Activated CD4-positive, CD25-positive, alpha-beta regulatory T cell (primary cell): ENCODE data around the gene RXRA.

Experiments
- DNase-seq, 4 experiments: peaks; one replicate each; lab custom pipeline; 2025; lab: John Stamatoyannopoulos, UW

Gene RXRA

DNA sequence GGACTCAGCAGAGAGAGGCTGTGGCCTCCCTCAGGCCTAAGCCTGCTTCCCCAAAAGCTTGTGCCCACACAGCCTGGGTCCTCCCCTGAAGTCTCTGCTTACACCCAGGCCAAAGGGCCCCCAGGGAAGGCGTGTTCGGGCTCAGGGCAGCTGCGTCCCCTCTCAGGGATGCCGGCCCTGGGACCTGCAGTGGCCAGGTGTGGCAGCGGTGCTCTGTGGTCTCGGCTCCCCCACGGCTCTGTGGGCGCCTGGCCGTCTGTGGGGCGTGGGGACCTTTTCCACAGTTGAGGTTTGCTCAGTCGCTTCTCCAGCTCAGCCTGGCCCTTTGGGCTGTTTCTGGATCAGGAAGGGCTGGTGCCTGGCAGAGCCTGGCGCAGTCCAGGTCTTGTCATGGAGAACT lies 75.9 kb downstream of the RXRA start:
- no peak for DNase-seq

DNA sequence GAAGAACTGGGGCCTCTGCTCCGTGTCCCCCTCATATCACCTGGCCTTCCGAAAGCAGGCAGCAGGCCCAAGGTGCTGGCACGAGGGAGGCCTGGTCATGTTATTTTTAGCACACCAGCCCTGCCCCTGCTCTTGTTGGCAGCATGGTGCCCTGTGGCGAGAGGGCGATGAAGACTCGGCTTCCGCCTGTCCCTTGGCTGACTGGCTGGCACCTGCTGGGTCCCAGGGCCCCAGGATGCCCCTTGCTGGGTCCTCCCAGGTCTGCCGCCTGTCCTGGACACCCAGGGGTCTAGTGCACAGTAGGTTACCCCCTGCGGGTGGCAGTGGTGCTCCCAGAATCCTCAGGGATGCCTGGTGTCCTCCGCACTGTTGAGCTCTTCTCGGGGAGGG lies 77.0 kb downstream of the RXRA start:
- DNase-seq = no peak

DNA sequence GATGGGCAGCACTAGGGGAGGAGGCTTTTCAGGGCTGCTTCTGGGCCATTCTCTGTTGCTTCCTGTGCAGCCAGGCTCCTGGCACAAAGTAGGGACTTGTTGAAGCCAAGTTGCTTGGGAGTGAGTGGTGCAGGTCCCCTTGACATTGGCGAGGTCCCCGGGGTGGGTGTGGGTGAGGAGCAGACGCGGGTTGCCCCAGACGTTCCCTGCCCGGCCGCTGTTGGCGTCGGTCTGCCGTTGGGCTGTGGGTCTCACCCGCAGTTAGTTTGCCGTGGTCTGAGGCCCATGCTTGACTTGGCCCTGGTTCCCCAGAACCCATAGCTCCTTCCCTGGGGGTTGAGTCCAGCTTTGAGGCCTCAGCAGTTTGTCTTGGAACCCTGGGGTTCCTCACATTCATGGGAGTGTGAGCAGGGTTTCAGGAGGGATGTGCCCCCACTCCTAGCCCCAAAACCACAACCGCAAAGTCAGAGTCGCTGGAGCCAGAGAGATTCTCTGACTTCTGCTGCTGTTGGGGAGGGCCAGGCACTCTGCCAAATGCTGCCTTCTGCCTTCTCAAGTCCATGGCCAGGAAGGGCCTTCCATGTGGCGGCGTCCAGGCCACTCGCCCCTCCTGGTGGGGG lies 77.5 kb downstream of the RXRA start:
- no peak for DNase-seq

DNA sequence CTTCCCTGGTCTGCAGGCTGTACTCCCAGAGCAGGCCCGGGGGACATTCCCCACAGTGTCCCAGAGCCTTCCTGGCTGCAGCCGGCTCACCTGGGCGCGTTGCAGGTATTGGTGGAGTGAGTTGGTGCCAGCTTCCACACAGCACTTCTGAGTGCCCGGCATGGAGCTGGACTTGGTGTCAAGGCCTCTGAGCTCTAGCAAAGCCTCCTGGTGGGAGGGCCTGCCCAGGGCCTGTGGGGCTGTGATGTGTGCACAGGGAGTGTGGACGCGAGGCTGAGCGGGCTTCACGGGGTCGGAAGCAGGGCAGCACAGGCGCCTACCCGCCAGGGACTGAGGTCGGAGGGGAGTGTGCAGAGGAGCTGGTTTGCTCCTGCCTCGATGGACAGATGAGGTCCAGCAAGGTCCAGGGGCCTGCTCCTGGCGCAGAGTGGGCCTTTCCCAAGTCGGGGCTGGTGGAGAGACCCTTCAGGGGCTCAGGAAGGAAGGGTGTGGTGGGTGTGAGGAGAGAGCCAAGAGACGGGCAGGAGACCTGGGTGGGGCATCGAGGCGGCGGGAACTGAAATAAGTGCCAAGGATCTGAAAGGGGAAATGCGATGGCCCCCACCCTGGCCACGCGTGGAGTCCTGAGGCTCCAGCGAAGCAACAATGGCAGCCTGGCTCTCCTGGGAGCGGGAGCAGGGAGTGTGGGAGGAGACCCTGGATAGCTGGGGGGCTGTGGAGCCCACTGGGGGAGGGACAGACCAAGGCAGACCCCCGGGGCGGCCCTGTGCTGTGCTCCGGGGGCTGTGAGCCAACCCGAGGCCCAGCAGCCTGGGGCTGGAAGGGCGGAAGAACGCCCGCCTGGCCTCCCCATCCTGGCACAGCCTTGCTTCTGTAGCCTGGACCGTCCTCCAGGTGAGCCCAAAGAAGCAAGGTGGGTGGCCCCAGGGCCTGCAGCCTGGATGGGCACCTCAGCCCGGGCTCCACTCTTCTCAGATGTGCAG lies 78.4 kb downstream of the RXRA start:
- DNase-seq = no peak

DNA sequence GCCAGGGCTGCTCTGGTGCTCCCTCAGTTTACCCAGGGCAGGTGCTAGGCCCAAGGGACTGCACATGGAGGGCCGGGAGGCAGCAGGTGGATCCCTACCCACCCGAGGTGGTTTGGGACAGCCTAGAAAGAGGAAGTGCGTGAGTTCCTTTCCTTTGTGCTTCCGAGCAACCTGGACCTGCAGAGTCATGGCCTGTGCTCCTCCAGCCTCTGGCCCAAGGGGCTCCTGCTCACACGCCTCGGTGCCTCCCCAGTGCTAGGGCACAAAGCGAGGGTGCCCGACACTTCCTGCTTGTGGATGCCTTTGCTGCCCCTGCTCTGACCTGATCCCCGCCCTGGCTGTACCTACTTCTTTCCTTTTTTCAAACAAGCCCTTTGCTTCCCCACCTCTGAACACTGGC lies 79.3 kb downstream of the RXRA start:
- no peak for DNase-seq

DNA sequence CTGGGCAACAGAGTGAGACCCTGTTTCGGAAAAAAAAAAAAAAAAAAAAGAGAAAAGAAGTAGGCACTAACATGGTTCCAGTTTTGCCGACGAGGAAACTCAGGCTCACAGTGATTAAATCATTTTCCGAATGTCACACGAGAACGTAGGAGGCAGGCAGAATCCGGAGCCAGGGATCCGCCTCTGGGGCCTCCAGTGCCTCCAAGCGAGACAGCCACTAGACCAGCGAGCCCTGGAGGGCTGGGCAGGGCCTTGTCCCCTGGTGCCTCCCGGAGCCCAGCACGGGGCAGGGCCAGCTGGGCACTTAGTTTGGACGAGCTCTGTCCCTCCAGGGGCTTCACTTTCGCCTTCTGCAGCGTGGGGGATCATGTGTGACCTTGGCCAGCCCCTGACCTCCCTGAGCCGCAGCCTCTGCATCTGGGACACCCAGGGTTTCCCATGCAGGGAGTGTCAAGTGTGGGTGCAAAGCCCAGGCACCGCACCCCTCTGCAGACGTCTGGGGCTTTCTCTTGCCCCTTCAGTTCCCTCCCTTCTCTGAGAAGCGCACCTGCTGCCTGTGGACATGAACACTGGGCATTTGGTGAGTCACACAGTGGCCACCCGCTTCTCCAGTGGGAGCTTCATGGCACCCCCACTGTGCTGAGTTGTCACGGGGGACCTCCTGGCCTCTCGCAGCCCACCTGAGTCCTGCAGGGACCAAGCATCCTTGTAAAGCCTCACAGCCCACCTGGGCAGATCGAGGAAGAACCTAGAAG lies 80.3 kb downstream of the RXRA start:
- DNase-seq = no peak

DNA sequence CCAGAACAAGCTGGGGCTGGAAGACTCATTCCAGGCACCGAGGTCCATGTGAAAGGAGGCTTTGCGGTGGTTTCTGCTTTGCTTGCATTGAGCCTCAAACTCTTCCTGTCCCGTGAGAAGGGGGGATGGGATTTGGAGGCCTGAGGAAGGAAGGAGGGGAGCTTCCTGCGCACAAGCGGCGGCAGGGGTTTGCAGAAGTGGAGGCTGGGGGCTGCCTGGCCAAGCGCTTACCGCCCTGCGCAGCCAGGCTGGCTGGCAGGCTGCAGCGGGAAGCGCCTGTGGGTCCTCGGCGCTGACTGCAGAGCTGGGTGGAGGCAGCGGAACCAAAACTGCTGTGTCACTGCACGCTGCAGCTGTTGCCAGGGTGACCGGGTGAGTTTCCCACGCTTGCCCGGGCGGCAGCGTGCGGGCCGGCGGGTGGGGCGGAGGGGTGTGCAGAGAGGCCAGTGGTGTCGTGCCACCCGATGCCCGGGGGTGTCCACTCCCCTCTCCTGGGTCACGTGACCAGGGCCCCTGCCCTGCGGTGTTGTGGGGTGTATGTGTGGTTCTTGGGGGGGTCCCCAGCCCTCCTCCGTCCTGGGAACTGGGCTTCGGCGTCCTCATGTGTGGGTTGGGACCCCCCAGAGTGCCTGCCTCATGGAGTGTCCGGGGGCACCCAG lies 81.0 kb downstream of the RXRA start:
- peak; percentile 54 to 70 (median 62) for DNase-seq

DNA sequence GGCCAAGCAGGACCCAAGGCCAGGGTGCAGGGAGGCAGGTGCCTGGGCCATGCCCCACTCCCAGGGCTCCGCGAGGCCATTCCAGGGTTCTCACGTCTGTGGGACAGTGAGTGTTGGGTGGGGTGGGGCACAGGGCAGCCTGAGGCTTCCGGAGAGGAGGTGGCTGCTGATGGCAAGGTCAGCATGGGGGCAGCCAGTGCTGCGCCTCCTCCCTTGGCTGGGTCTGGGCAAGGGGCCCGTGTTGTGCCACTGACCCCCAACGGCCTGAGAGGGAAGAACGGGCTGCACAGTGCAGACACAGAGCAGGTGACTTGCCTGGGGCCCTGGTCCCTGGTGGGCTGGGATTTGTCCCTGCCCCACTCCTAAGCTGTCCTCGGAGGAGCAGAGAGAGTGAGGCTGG lies 82.1 kb downstream of the RXRA start:
- no peak for DNase-seq

DNA sequence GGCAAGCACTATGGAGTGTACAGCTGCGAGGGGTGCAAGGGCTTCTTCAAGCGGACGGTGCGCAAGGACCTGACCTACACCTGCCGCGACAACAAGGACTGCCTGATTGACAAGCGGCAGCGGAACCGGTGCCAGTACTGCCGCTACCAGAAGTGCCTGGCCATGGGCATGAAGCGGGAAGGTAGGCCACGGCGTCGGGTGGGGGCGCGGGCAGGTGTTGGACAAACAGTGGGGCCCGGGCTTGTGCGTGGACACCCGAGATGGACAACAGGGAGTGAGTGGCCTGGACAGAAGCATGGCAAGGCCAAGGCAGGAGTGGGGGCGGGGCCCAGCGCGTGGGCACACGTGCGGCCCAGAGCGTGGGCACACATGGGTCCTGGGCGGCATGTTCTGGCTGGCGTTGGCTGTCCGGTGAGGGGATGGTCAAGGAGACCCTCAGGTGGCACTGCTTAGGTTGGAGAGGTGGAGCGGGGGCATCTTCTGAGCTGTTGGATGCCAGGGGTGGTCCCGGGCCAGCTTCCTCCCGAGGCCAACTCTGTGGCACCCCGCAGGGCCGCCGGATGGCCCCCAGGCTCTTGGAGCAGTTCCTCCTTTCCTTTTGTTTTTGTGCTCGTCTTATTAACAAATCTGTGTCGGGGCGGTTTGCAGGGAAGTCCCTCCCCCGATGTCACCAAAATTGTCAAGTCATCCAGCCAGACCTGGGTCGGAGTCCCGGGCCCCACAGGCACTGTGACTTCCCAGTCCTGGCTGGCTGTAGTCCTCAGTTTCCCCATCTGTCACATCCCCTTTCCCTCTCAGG lies 82.9 kb downstream of the RXRA start:
- no peak for DNase-seq

DNA sequence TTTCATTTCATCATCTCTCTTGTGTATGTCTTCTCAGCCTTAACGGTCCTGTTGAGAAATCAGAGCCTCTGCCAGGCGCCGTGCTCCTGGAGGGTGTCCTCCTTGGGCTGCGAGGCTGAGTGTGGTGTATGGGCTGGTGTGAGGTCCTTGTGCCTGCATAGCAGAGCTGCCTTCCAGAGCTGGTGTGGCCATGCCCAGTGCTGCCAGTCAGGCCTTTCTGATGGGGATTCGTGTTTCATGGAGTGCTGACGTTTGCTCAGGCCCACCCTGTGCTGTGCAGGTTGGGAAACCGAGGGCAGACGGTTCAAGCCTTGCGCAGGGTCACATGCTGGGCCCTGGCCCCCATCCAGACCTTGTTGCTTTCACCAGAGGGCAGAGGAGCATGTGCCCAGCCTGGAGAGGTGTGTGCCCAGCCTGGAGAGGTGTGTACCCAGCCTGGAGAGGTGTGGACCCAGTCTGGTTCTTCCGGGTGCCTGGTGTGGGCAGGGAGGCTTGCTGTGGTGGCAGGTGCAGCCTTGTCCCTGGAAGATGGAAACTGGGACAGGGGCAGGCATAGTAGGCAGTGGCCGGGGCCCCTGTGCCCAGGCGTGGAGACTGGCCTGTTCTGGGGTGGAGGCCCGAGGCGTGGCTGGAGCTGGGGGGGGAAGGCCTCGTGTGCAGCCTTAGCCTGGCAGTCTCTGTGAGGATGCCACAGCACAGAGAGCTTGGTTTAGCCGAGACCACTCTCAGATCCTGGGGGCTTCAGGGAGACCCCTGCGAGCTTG lies 84.0 kb downstream of the RXRA start:
- no peak for DNase-seq

DNA sequence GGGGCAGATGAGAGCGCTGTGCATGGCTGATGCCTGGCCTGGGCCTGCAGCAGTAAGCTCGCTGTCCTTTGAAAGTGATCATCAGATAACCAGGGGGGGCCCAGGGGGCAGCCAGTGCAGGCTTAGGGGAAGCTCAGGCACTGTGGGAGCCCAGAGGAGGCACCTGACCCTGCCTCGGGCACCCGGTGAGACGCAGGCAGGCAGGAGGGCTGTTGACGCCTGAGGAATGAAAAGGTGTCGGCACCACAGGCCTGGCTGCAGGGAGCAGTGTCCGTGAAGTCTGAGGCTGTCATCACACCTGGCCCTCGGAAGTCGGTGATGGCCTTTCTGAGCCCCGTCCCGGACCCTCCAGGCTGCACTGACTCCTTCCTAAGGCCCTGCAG lies 84.6 kb downstream of the RXRA start:
- DNase-seq = no peak

DNA sequence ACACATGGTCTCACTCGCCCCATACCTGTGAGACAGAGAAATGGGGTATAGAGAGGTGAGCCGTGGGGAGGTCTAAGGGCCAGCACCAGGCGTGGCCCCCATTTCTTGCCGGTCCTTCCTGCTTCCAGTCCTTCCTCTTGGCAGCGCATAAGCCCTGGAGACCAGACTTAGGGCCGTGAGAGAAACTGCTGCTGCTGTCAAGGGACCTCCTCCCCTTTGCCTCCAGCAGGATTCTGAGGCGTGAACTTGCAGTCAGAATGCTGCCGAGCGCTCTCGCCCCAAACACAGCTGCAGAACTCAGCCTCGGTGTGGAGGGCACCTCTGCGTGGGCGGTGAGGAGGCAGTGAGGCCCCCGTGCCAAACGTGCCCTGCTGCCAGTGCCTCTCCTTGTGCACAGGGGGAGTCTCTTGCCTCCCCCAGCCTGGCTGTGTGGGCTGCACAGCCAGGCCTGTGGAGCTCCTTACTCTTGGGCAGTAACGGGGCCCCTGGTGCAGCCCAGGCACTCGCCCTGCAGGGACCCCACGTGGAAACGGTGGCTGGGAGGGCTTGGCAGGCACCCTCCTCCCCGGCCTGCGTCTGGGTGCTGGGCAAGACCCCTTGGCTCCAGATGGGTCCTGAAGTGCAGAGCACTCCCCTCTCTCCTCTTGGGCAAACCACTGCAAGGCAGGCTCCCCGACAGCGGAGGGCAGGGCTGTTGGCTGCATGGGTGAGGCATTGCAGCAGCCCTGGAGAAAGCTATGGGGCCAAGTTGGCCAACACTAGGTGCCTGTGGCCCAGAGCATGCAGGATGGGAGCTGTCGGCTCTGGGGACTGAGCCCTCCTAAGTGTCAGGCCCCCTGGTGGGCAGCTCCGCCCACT lies 85.4 kb downstream of the RXRA start:
- DNase-seq = no peak

DNA sequence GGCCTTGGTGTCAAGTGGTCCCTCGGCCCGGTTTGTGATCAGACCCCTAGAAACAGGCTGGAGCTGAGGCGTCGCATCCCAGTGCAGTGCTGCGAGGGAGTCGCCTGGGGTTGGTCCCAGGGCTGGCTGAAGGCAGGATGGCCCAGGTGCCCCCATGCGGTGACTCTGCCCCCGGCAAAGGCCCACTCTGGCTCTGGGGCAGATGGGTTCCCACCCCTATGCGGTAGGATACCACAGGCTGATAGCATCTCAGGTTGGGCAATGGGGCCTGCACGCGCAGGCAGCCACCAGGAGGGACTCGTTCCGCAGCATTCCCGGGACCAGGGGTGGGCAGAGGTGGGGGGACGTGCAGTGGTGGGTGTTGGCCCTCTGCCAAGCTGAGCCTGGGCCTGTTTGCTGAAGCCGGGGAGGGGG lies 86.0 kb downstream of the RXRA start:
- DNase-seq = no peak

DNA sequence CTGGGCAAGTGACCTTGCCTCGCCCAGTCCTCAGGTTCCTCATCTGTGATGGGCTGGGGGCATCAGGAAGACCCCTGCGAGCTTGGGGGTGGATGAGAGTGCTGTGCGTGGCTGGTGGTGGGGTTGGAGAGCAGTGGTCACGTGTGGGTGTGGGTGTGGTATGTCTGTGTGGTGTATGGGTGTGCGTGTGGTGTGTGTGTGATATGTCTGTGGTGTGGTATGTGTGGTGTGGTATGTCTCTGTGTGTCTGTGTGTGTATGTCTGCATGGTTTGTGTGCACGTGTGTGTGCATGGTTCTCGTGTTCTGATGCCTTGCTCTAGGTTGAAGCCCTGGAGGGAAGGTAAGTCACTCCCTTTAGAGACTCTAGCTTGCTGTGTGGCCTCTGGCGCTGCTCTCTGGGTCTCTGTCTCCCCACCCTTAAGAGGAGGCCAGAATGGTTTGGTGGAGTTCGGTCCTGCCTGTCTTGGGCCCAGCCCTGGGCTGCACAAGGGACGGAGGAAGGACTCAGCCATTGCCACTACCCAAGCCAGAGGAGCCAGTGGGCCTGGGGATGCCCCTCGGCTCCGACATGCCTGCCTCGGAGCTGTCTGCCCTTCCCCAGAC lies 87.0 kb downstream of the RXRA start:
- no peak for DNase-seq

DNA sequence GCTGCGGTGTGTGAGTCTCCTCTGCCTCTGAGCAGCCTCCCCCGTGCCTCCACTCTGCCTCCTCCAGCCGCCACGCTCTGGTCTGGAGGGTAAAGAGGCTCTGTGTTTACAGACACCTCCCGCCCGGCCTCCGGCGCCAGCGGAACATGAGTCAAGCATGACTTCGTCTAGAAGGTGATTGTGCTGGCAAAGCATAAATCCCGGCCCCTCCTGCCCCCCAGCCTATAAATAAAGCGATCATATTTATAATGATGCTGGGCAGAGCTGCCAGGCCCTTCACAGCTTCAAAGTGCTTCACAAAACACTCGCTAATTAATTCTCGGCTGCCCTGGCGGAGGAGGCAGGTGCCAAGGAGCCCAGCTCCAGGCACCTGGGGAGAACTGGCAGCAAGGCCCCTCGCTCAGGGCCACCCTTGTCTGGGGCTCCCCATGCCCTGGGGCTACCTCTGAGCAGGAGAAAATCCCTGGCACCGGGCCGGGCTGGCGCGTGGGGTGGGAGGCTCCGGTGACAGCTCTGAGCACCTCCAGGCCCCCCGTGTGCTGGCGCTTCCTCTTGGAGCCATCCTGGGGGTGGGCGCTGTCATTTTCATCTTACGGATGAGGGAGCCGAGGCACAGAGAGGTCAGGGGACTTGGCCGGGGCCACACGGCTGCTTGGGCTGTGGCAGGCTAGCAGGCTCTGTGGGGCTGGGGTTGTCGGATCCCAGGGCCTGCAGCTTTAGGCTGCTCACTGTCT lies 87.8 kb downstream of the RXRA start:
- no peak for DNase-seq

DNA sequence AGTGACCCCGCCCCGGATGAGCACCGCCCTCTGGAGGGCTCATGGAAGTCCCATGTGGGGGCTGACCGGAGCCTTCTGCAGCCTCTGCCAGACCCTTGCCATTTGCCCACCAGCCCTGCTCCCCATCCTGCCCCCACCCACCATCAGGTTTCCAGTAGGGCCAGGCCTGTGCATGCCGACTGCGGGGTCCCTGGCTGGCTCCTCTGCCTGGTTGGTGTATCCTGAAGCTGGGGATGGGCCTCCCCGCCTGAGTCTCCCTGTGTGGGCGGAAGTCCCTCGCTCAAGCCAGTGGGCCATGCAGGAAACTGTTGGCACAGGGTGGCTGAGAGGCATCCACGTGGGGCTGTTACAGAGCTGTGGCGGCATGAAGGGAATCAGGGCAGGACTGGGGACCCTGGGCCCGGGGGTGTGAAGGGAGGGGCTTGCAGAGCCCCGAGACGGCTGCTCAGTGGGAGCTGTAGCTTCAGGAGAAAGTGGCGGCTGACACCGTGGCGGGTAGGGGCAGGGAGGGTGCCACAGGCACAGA lies 88.7 kb downstream of the RXRA start:
- DNase-seq = no peak

DNA sequence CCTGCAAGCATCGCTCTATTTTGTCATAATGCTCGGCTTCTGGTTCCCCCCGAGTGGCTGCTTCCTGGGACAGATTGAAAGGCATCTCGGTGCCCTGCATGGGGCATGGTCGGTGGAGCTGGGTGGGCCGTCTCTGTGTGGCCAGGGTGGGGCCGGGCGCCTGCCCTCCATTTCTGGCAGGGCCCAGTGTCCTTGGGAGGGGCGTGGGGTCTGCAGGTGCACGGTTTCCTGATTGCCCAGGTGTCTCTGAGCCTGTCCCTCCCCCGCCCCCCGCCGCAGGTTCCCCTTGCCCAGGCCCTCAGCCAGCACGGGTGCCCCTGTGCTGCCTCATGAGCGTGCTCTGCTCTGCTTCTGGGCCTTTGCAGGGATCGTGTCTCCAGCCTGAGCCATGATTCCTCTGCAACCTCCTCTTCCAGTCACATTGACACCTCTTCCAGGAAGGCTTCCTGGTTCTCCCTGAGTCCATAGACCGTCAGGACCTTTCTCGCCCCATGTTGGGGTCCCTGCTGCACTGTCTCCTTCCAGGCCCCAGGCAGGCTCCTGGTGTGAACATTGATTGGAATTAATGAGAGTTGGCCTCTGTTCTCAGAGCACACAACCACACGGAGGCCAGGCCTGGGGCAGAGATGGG lies 90.2 kb downstream of the RXRA start:
- DNase-seq = no peak

DNA sequence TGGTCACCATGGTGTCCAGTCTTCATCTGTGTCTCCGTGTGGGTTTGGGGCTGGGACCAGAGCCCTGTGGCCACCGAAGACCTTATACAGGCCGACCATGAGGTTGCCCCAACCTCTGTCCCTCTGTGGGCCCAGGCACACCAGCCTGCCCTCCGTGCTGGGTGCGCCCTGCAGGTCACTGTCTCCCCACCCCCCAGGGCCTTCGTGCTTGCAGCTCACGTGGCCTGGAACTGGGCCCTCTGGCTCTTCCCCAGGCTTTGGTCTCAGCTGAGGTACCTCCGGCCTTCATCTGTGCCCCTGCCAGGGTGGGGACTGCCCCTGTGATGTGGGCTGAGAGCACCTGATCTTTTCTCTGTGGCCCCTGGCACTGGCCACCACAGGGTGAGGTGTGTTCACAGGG lies 92.1 kb downstream of the RXRA start:
- no peak for DNase-seq
